B cell (primary cell): ENCODE data around the gene MGAT2. TPM values are rescaled to one million over a fixed set of nuclear protein-coding genes. Genes with fewer than 3 reads are reported as not detected.

Experiments
- ATAC-seq: fragments of 200-7000 bp; cut with Tn5 transposase; one replicate; pipeline ENCODE4 v1.10.0; 2021; ENCODE audit warnings: low read depth, mild to moderate bottlenecking, moderate number of reproducible peaks, moderate library complexity
- CTCF ChIA-PET: fragments of 350-600 bp; sonication (Branson Sonifier 250); formaldehyde crosslinking; loops from one replicate; lab custom pipeline; 2021; ENCODE audit warnings: antibody characterized with exemption, inconsistent platforms; lab: Charles Lee
- POLR2A ChIA-PET: fragments of 350-600 bp; sonication (Branson Sonifier 250); formaldehyde crosslinking; loops from one replicate; lab custom pipeline; 2021; ENCODE audit warnings: antibody characterized with exemption; lab: Charles Lee
- DNase-seq: peaks from one replicate; pipeline ENCODE4 v3.0.0; 2013
- H2AFZ ChIP-seq: 2 replicates; pipeline ENCODE4 v1.6.1; 2012; ENCODE audit warnings: mild to moderate bottlenecking, low read depth, low read length; ENCODE audit not compliant: insufficient read depth, poor library complexity, severe bottlenecking
- H3K27ac ChIP-seq, 2 donors: 1 replicate in 1 of 2; 2 replicates in 1 of 2; pipeline ENCODE4 v1.5.1; 2012 to 2013; ENCODE audit warnings: low read length in 2 of 2, mild to moderate bottlenecking in 2 of 2, moderate library complexity in 1 of 2
- H3K27me3 ChIP-seq, 4 experiments: fragments of 200-600 bp in 1 of 4; sonication (generic) in 1 of 4; replicated peaks in 1 of 4; 1 replicate in 2 of 4; 2 replicates in 2 of 4; pipeline versions ENCODE4 v1.6.1 to v1.7.0; 2013 to 2016; ENCODE audit warnings: low read length in 3 of 4, mild to moderate bottlenecking in 2 of 4, mixed read lengths in 1 of 4, moderate library complexity in 1 of 4; ENCODE audit not compliant: insufficient read depth in 4 of 4, control insufficient read depth in 3 of 4; ENCODE audit errors: control extremely low read depth in 1 of 4
- H3K36me3 ChIP-seq, 2 experiments: replicated peaks in 1 of 2; 1 replicate in 1 of 2; 2 replicates in 1 of 2; pipeline versions ENCODE4 v1.6.1 to v1.7.1; 2013; ENCODE audit warnings: low read length in 1 of 2; ENCODE audit not compliant: insufficient read depth in 2 of 2, control insufficient read depth in 1 of 2; ENCODE audit errors: control extremely low read depth in 1 of 2, extremely low read depth in 1 of 2
- H3K4me1 ChIP-seq, 2 donors: fragments of 200-600 bp in 1 of 2; sonication (generic) in 1 of 2; 1 replicate in 1 of 2; 2 replicates in 1 of 2; pipeline versions ENCODE4 v1.5.1 to v1.6.1; 2013 to 2017; ENCODE audit warnings: low read length in 2 of 2; ENCODE audit not compliant: control insufficient read depth in 2 of 2, insufficient read depth in 2 of 2
- H3K4me2 ChIP-seq: replicated peaks from 2 replicates; pipeline ENCODE3; 2012; ENCODE audit warnings: mild to moderate bottlenecking, low read depth, low read length; ENCODE audit not compliant: poor library complexity, severe bottlenecking
- H3K4me3 ChIP-seq, 5 experiments: fragments of 200-600 bp in 1 of 5; sonication (generic) in 1 of 5; 1 replicate in 3 of 5; 2 replicates in 2 of 5; pipeline versions ENCODE4 v1.5.1 to v1.7.0; 2011 to 2016; ENCODE audit warnings: low read length in 4 of 5, mild to moderate bottlenecking in 4 of 5, low read depth in 2 of 5, control low read depth in 1 of 5, moderate library complexity in 1 of 5; ENCODE audit not compliant: insufficient read depth in 1 of 5; ENCODE audit errors: control extremely low read depth in 1 of 5, extremely low read depth in 1 of 5
- H3K79me2 ChIP-seq: fragments of 200-600 bp; sonication (generic); one replicate; pipeline ENCODE4 v1.6.0; 2016; ENCODE audit warnings: low read length; ENCODE audit not compliant: control insufficient read depth, insufficient read depth
- H3K9ac ChIP-seq: fragments of 200-600 bp; sonication (generic); 2 replicates; pipeline ENCODE4 v1.6.1; 2017; ENCODE audit warnings: mild to moderate bottlenecking, low read length, moderate library complexity
- H3K9me3 ChIP-seq, 3 donors: one replicate each; pipeline versions ENCODE4 v1.6.1 to v1.7.1; 2013; ENCODE audit warnings: low read length in 2 of 3; ENCODE audit not compliant: control insufficient read depth in 2 of 3, insufficient read depth in 1 of 3; ENCODE audit errors: control extremely low read depth in 1 of 3
- H4K20me1 ChIP-seq: 2 replicates; pipeline ENCODE4 v1.6.0; 2012; ENCODE audit warnings: mild to moderate bottlenecking, low read length; ENCODE audit not compliant: insufficient read depth, control insufficient read depth, poor library complexity, severe bottlenecking
- H3K27ac Mint-ChIP-seq: one replicate; pipeline ENCODE4 v1.8.0; 2021; ENCODE audit warnings: mixed read lengths
- H3K27me3 Mint-ChIP-seq: one replicate; pipeline ENCODE4 v1.8.0; 2021; ENCODE audit warnings: mixed read lengths
- H3K4me1 Mint-ChIP-seq: one replicate; pipeline ENCODE4 v1.8.0; 2021; ENCODE audit warnings: mixed read lengths
- H3K4me3 Mint-ChIP-seq: one replicate; pipeline ENCODE4 v1.8.0; 2021; ENCODE audit warnings: mixed read lengths
- H3K9me3 Mint-ChIP-seq: one replicate; pipeline ENCODE4 v1.8.0; 2022; ENCODE audit warnings: mixed read lengths; ENCODE audit not compliant: insufficient read depth
- CTCF ChIP-seq: fragments of 200-600 bp; IDR thresholded peaks from one replicate; pipeline ENCODE4 v1.8.0; 2022; ENCODE audit warnings: antibody characterized with exemption, mild to moderate bottlenecking
- EZH2 ChIP-seq: IDR thresholded peaks from 2 replicates; pipeline ENCODE4 v1.6.1; 2012; ENCODE audit warnings: borderline replicate concordance, low read depth, mild to moderate bottlenecking, moderate library complexity, low read length; ENCODE audit not compliant: insufficient read depth, poor library complexity, severe bottlenecking
- WGBS: methylation state at CpG from one replicate; pipeline ENCODE4 v1.1.5; 2013; ENCODE audit warnings: missing lambda C conversion rate; ENCODE audit not compliant: insufficient coverage; 5-methylcytosine and 5-hydroxymethylcytosine counted together
- intact Hi-C: fragments of 100-400 bp; cut with micrococcal nuclease; formaldehyde crosslinking; loops from one replicate; pipeline ENCODE4 v1.10.0; 2022
- polyA plus RNA-seq: library from polyadenylated mRNA; depleted of rRNA; stranded (reverse); fragments of >200 nt; gene quantifications from 2 replicates; pipeline ENCODE4 v1.2.3, GENCODE V29; 2012
- total RNA-seq, 2 donors: library from RNA; stranded (reverse); fragments of 120-200 nt in 1 of 2; gene quantifications; 1 replicate in 1 of 2; 2 replicates in 1 of 2; pipeline versions ENCODE4 v1.2.3 to v1.2.4, GENCODE V29; 2013 to 2022

MGAT2 gene
- total and polyA plus RNA-seq, 2 donors (not counting 1 experiment from before 2014, with no cell fraction given), result 12.3 to 39.9 TPM

- Histone ChIP-seq H3K4me2 (peak overlapping the region; percentile 10), H3K27me3 (no peaks in the 10 kb centered on the region), H3K9ac (no peak overlapping the region), H3K9me3 (no peaks in the 10 kb centered on the region), H3K79me2 (peaks cover 81% of the 10 kb centered on the region), H3K4me1 (peaks cover 6 to 13% of the 10 kb centered on the region in 2 donors), H4K20me1 (peaks cover 10% of the 10 kb centered on the region), H3K27ac (peak overlapping the region in 1 of 2 donors; percentile 46), H2AFZ (no peak overlapping the region), H3K36me3 (peaks cover 0 to 22% of the 10 kb centered on the region in 2 experiments), H3K4me3 (no peak overlapping the region)
- Mint-ChIP-seq H3K9me3 (no peaks in the 10 kb centered on the region), H3K27me3 (no peaks in the 10 kb centered on the region), H3K27ac (peak overlapping the region; percentile 2), H3K4me3 (no peak overlapping the region), H3K4me1 (peaks cover 45% of the 10 kb centered on the region)
- ChIA-PET POLR2A (no interaction called here), CTCF (interaction anchor here (1.1 kb wide), 1 partner anchor 46 kb away, joined by 3 read pairs; the partner anchor contains the start of gene POLE2)
- ATAC-seq (no peak), DNase-seq (no peak)
- TF ChIP-seq EZH2 (no peak), CTCF (no peak)
- intact Hi-C loops, result no loop called here
Observed at GRCh38 chr14:49642163-49642562, 21.6 kb downstream of the MGAT2 start.

GRCh38 chr14:49653508-49653907 is 32.9 kb downstream of the MGAT2 start:
- no peaks in the 10 kb centered on the region for H4K20me1 ChIP-seq
- Mint-ChIP-seq H3K4me1 (no peaks in the 10 kb centered on the region), H3K9me3 (no peaks in the 10 kb centered on the region), H3K27me3 (no peaks in the 10 kb centered on the region), H3K4me3 (no peak overlapping the region), H3K27ac (peak overlapping the region; percentile 15)
- H3K27me3 ChIP-seq, result no peaks in the 10 kb centered on the region
- no peak overlapping the region for H3K9ac ChIP-seq
- no peaks in the 10 kb centered on the region for H3K4me1 ChIP-seq
- no peak overlapping the region for H3K4me2 ChIP-seq
- no peaks in the 10 kb centered on the region for H3K9me3 ChIP-seq
- ATAC-seq (no peak), DNase-seq (no peak)
- CTCF ChIA-PET, result no interaction called here
- H3K79me2 ChIP-seq, result peaks cover 32% of the 10 kb centered on the region
- POLR2A ChIA-PET, result no interaction called here
- no peak overlapping the region for H3K27ac ChIP-seq
- H3K36me3 ChIP-seq, result no peaks in the 10 kb centered on the region
- H3K4me3 ChIP-seq, result no peak overlapping the region
- H2AFZ ChIP-seq, result no peak overlapping the region
- intact Hi-C loops, result no loop called here
- TF ChIP-seq EZH2, result no peak
- no peak for TF ChIP-seq CTCF
- WGBS, result no CpG with 5 or more reads among the region's 6 CpGs
